Measurements from ENCODE around the gene FBXL16. TPM values are rescaled to one million over a fixed set of nuclear protein-coding genes. Genes with fewer than 3 reads are reported as not detected.

FBXL16 gene
- total and polyA plus RNA-seq, 2 of the 13 experiments (the other 11 are each of a cell fraction or from before 2014, with no cell fraction given), result 0.22 to 2.0 TPM

DNA sequence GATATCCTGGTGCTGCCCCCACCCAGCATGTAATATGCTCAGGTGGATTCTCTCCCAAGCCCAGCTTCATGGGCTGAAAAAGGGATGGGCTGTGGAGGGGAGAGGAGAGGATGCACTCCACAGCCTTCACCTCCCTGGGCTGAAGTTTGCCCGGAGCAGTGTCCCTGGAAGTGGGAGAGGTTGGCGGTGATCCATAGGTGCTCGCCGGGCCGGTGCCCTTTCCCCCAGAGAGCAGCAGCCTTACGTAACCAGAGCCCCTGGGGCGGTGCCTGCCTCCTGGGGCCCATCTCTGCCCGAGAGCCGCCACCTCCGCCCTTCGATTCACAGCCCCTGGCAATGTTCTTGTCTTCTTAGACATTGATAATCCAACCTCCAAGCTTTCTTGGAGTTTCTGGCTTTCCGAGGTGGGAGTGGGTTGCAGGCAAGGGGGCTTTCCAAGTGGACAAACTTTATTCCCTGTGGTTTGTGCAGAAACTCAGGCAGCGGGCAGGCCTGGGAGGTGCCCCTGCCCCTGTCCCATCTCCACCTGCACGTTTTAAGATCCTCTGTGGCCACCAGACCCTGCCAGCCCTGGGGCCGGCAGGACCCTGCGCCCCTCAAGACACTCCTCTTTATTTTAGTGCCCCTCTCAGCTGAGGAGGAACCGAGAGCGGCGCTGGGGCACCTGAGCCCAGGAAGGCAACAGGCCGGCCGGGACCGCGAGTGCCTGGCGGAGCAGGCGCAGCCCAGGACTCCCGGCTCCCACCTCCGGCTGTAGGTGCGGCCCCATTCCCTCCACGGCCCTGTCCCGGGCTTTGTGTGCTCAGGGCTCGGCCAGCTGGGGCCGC is 59.5 kb downstream of the FBXL16 start (continued):
- TF ChIP-seq, protein P1, sequence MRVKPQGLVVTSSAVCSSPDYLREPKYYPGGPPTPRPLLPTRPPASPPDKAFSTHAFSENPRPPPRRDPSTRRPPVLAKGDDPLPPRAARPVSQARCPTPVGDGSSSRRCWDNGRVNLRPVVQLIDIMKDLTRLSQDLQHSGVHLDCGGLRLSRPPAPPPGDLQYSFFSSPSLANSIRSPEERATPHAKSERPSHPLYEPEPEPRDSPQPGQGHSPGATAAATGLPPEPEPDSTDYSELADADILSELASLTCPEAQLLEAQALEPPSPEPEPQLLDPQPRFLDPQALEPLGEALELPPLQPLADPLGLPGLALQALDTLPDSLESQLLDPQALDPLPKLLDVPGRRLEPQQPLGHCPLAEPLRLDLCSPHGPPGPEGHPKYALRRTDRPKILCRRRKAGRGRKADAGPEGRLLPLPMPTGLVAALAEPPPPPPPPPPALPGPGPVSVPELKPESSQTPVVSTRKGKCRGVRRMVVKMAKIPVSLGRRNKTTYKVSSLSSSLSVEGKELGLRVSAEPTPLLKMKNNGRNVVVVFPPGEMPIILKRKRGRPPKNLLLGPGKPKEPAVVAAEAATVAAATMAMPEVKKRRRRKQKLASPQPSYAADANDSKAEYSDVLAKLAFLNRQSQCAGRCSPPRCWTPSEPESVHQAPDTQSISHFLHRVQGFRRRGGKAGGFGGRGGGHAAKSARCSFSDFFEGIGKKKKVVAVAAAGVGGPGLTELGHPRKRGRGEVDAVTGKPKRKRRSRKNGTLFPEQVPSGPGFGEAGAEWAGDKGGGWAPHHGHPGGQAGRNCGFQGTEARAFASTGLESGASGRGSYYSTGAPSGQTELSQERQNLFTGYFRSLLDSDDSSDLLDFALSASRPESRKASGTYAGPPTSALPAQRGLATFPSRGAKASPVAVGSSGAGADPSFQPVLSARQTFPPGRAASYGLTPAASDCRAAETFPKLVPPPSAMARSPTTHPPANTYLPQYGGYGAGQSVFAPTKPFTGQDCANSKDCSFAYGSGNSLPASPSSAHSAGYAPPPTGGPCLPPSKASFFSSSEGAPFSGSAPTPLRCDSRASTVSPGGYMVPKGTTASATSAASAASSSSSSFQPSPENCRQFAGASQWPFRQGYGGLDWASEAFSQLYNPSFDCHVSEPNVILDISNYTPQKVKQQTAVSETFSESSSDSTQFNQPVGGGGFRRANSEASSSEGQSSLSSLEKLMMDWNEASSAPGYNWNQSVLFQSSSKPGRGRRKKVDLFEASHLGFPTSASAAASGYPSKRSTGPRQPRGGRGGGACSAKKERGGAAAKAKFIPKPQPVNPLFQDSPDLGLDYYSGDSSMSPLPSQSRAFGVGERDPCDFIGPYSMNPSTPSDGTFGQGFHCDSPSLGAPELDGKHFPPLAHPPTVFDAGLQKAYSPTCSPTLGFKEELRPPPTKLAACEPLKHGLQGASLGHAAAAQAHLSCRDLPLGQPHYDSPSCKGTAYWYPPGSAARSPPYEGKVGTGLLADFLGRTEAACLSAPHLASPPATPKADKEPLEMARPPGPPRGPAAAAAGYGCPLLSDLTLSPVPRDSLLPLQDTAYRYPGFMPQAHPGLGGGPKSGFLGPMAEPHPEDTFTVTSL (CRISPR knock-in tag; IDR thresholded peaks at IDR 0.05; ENCODE audit: borderline replicate concordance), result no peak
- 0 out of 2 replicates have a peak, but pooled peaks have one; percentile 31 for TF ChIP-seq ELF1 (CRISPR knock-in tag; IDR thresholded peaks at IDR 0.05)
- TF ChIP-seq, protein P2, sequence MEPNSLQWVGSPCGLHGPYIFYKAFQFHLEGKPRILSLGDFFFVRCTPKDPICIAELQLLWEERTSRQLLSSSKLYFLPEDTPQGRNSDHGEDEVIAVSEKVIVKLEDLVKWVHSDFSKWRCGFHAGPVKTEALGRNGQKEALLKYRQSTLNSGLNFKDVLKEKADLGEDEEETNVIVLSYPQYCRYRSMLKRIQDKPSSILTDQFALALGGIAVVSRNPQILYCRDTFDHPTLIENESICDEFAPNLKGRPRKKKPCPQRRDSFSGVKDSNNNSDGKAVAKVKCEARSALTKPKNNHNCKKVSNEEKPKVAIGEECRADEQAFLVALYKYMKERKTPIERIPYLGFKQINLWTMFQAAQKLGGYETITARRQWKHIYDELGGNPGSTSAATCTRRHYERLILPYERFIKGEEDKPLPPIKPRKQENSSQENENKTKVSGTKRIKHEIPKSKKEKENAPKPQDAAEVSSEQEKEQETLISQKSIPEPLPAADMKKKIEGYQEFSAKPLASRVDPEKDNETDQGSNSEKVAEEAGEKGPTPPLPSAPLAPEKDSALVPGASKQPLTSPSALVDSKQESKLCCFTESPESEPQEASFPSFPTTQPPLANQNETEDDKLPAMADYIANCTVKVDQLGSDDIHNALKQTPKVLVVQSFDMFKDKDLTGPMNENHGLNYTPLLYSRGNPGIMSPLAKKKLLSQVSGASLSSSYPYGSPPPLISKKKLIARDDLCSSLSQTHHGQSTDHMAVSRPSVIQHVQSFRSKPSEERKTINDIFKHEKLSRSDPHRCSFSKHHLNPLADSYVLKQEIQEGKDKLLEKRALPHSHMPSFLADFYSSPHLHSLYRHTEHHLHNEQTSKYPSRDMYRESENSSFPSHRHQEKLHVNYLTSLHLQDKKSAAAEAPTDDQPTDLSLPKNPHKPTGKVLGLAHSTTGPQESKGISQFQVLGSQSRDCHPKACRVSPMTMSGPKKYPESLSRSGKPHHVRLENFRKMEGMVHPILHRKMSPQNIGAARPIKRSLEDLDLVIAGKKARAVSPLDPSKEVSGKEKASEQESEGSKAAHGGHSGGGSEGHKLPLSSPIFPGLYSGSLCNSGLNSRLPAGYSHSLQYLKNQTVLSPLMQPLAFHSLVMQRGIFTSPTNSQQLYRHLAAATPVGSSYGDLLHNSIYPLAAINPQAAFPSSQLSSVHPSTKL (CRISPR knock-in tag; IDR thresholded peaks at IDR 0.05), result peak; percentile 58; the same call in 1 of the 2 replicates
- TF ChIP-seq PITX1 (CRISPR knock-in tag; IDR thresholded peaks at IDR 0.05), result peak; percentile 63; the same call in 1 of the 2 replicates
- 0 out of 2 replicates have a peak, but pooled peaks have one; percentile 26 for TF ChIP-seq CREM (IDR thresholded peaks at IDR 0.05)
- no peak for TF ChIP-seq CREM (CRISPR knock-in tag; IDR thresholded peaks at IDR 0.05)
- 0 out of 2 replicates have a peak, but pooled peaks have one; percentile 29 for TF ChIP-seq ZMYM3 (CRISPR knock-in tag; IDR thresholded peaks at IDR 0.05)
- TF ChIP-seq SIN3A (IDR thresholded peaks at IDR 0.05; ENCODE audit: borderline replicate concordance, low read depth, low read length), result peak; percentile 13; the same call in 1 of the 2 replicates
- peak; percentile 54; the same call in 1 of the 2 replicates for TF ChIP-seq ZGPAT (CRISPR knock-in tag; IDR thresholded peaks at IDR 0.05)
- peak; percentile 95 for TF ChIP-seq AGO2 (optimal IDR thresholded peaks at IDR 0.05; ENCODE audit: low read depth, low read length)
- TF ChIP-seq POLR2A (IDR thresholded peaks at IDR 0.05; ENCODE audit: insufficient read depth in 1 of 2, low read depth in 2 of 2, low read length in 2 of 2), result peak; percentile 45 to 61
- peak; percentile 64 for TF ChIP-seq SALL1 (CRISPR knock-in tag; IDR thresholded peaks at IDR 0.05)
- TF ChIP-seq PLRG1 (conservative IDR thresholded peaks at IDR 0.05), result no peak
- TF ChIP-seq SP5 (CRISPR knock-in tag; IDR thresholded peaks at IDR 0.05; ENCODE audit: borderline replicate concordance, low read depth), result peak; percentile 52
- no peak for TF ChIP-seq PRMT3 (CRISPR knock-in tag; IDR thresholded peaks at IDR 0.05; ENCODE audit: borderline replicate concordance, low read depth)
- TF ChIP-seq, protein P3, sequence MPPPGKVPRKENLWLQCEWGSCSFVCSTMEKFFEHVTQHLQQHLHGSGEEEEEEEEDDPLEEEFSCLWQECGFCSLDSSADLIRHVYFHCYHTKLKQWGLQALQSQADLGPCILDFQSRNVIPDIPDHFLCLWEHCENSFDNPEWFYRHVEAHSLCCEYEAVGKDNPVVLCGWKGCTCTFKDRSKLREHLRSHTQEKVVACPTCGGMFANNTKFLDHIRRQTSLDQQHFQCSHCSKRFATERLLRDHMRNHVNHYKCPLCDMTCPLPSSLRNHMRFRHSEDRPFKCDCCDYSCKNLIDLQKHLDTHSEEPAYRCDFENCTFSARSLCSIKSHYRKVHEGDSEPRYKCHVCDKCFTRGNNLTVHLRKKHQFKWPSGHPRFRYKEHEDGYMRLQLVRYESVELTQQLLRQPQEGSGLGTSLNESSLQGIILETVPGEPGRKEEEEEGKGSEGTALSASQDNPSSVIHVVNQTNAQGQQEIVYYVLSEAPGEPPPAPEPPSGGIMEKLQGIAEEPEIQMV (CRISPR knock-in tag; IDR thresholded peaks at IDR 0.05; ENCODE audit: low read depth), result peak; percentile 4; the same call in 1 of the 2 replicates
